Stimulated activated CD4-positive, alpha-beta T cell treated with anti-CD3 and anti-CD28 coated beads, Interleukin-2, amount 100 ng/mL, for 4 hours (primary cell): Measurements from ENCODE around the gene RAB6A.

ENCODE experiments used
- DNase-seq: peaks from one replicate; pipeline ENCODE4 v3.0.0-alpha.2; 2020; ENCODE audit warnings: low read depth

The RAB6A gene

DNA sequence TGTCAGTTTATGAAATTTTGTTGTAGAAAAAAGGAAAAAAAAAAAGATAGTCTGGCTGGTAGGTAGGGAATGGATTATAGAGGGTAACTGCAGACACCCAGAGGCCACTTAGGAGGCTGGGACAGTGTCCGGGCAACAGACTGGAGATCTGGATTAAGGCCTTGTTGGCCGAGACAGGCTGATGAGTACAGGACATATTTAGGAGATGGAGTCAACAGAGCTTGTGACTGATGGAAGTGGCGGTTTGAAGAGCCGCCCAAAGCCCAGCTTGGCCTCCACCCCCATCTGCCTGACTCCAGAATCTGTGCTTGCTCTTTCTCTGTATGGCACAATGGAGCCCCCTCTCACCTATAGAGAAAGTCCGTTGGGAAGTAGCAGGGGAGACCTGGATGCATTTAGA lies 106.9 kb downstream of the RAB6A start:
- no peak for DNase-seq

DNA sequence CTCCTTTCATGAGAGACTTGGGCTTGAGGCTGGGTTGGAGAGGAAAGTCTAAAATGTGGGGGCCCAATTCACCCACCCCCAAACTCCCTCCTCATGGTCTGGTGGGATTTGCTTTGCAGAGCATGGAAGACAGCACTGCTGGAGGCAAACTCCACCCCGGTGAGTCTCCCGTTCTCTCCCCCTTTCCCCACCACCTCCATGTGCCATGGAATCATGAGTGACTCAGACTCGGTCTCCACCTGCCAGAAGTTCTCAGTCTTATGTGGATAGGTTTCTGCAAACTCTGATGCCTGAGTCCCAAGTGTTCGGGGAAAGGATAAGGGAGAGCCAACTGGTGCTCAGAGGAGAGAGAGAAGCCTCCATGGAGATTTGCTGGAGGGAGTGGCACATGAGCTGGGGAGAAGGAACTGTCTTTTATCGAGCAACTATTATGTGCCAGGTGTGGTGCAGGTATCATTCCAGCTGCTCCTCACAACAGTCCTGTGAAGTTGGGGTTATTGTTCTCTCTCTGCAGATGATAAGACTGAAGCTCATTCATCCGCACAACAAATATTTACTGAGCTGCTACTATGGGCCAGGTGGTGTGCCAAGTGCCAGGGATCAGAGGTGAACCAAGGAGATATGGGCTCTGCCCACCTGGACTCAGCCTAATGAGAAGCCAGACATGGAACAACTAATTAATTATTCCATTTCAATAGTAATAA lies 107.9 kb downstream of the RAB6A start:
- DNase-seq = no peak

DNA sequence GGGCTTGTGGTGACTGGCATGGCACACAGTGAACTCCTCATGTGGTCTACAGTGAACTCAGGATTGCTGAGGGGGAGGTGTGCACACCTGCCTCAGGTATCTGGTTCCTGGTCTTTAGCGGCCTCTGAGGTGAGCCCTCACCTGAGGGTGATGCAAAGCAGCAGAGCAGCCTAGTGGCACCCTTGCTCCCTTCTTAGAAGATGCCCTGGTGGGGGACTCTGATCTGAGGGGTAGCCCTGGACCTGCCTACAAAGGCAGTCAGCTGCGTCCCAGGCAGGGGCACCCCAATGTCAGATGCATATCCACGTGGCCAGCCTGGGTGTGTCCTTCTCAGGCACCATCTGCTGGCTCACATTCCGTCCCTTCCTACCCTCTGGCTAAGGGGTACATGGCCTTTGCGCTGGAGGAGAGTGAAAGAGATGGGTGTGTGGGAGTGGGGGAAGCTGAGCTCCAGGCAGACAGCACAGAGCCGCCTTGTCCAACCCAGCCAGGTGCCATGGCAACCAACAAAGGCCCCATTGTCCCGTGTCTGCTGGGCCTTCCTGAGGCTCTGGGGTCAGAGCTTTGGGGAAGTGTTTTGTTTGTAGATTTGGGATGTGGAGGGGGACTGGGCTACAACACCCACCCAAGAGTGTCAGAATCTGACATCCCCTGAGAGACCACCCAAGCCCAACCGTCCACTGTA lies 108.7 kb downstream of the RAB6A start:
- no peak for DNase-seq

DNA sequence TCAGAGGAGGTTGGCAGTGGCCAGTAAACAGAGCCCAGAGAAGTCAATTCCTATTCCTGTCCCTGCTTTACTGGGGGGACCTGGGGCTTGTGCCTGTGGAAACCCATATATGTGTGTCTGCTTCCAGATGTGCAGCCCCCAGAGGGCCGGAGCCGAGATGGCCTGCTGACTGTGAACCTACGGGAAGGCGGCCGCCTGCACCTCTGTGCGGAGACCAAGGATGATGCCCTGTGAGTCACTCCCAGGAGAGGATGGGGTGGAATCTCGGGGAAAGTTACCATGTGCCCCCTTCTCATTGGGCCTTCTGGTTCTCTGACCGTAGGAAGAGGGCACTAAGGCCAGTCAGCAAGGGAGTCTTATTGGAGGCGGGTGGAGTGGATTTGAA lies 109.2 kb downstream of the RAB6A start:
- no peak for DNase-seq

DNA sequence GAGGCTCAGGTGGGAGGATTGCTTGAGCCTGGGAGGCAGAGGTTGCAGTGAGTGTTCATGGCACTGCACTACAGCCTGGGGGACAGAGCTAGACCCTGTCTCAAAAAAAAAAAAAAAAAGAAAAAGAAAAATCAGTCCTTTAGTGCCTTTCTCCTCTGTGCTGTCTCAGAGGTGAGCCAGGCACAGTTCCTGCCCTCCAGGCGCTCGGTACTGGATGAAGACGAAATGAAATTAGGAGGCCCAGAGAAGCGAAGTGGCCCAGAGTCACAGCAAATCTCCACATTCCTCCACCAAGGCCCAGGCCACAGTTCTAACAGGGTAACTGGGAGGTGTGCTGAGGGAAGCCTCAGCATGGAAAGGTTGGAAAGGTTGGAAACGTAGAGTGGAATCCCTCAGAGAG lies 109.6 kb downstream of the RAB6A start:
- DNase-seq = no peak

DNA sequence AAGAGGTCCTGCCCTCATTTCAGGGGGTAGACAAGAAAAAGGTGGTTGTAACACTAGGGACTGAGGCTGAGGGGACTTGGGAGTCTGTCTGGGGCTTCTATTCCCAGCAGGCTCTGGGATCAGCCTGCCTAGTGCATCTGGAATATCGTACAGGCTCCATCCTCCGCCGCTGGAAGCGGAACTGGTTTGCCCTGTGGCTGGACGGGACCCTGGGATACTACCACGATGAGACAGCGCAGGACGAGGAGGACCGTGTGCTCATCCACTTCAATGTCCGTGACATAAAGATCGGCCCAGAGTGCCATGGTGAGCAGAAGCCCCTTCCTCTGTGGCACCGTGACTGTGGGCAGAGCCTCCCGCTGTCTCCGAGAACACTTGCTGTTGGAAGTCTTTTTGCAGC lies 110.5 kb downstream of the RAB6A start:
- no peak for DNase-seq

DNA sequence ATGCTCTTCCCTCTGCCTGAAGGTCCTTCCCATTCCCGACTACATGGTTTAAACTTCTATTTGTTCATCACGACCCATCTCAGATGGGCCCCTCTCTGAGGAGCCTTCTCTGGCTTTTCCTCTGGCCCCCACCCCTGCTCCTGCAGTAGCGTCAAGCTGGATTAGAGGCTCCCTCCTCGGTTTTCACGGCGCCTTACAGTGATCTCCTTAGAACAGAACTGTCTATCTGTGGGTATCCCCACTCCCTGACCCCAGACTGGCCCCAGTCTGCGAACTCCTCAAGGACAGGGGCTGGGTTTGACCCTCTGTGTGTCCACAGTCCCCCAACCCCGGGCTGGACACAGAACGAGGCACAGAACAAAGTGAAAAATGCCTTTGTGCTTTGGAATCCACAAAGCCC lies 111.7 kb downstream of the RAB6A start:
- no peak for DNase-seq

DNA sequence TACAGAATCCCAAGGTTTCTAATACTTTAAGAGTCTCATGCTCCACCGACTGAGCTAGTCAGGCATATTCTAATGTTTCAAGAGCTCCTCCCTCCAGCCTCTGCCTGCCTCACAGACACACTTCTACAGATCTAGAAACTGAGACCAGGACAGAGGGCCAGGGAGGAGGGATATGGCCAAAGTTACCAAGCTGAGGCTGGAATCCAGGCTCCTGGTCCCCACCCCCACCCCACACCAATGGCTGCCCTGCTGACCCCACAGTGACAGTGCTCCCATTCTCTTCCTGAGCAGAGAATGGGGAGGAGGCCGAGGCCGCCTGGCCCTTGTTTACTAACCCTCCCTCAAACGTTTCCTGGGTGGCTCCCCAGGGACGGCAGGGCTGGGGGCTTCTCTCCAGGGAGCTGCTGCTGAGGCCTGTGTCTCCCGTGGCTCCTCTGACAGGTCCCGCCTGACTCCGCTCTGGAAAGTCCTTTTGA lies 112.3 kb downstream of the RAB6A start:
- no peak for DNase-seq

DNA sequence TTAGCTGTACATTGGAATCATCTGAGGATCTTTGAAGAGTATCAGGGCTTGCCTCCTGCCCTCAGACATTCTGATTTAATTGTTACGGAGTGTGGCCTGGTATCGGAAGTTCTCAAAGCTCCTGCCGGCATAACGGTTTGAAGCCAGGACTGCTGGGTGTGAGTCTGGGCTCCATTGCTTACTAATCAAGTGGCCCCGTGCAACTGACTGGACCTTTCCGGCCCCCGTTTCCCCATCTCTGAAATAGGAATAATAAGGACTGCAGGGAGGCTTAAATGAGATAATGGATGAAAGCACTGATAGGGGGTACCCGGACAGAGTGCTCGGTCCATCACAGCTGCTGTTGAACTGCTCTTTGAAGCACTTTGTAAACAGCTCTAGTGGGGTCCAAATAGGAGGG lies 112.8 kb downstream of the RAB6A start:
- no peak for DNase-seq

DNA sequence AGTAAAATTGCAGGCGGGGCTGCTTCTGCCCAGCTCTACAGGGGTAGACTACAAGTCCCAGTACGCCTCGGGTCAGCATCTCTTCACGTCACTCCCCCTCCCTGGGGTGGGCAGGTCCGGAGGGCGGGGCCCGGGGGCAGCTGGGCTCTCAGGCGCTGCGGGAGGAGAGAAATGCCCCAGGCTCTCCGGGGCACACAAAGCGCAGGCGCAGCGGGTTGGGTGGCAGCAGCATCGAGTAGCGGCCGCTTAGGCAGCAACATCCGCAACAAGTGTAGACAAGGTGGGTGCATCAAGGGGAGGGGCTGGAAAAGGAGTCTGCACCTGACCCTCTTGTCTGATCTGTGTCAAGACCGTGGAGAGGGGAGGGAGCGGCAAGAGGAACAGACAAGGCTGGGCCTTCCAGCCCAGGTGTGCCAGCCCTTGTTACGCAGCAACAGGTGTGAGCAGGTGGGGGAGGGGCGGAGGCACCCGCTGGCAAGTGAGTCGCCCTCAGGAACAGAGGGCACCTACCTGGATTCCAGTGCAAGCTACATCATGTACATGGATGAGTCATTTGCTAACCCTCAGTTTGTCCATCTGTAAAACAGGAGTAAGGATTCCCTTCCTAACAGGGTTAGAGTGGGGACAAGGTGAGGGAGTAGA lies 113.3 kb downstream of the RAB6A start:
- DNase-seq = peak; percentile 89

DNA sequence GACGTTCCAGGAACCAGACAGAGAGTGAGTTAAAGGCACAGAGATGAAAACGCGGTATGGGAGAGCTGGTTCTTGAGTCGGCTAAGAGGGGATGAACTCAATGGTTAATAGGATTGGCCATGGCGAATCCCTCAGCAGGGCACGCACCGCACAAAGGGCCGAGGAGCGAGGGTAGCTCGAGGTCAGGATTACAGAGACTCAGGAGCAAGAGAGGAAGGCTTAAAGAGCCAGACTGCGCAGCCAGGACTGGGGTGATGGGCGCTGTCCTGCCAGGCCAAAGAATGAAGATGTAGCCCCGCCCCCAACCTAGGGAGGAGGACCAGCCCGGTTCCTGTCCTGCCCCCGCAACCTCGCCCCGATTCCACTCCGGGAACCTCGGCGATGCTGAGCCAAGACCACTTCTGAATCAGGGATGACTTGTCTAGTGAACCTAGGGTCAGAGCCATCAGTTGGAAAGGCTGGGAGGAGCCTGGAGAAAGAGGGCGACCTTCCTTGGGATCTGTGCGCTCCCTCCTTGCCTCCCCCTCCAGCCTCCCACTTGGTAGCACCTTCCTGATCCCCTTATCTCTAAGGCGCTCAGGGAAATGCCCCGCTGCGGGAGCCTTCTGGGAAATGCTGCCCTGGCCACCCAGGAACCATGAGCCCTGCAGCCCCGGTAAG lies 114.8 kb downstream of the RAB6A start, which contains the start of gene PLEKHB1:
Gene PLEKHB1 (plus strand): TSS at position 610 of the 660 bp plus-strand sequence. CDS start 28 bp downstream, at position 638.
- DNase-seq = no peak

DNA sequence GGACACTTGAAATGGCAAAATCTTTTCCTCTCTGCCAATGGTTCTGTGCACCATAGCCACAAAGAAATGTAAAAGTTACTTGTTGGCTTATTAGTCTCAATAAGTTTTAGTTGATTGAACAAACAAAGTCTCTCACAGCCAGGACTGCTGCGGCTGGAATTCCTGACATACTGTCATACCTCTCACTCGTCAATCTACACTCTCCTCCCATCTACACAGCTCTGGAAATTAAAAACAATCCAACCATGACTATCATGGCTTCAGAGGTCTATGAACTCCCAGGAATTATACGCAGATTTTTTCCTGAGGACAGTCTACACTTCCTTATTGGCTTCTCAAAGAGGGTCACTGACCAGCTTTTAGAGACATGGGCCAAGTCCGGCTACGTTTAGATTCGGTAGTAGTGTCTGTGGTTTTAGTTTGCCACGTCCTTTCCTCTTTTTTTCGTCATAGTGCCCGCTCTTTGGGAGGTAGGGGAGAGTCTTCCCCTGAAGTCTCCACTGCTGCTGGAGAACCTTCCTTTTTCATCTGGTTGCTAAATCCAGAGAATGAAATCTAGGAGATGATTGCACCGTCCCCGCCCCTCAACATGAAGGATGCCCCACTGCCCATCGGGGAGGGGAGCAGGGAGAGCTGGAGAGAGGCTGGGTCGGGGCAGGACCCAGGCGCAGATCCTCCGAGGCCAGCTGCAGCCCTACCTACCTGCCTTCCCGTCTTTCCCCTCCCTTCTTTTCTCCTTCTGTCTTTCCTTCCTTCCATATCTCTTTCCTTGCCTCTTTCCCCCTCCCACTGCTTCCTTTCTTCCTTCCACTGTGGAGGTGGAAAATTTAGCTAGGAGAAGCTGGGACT lies 115.5 kb downstream of the RAB6A start:
- DNase-seq = no peak

DNA sequence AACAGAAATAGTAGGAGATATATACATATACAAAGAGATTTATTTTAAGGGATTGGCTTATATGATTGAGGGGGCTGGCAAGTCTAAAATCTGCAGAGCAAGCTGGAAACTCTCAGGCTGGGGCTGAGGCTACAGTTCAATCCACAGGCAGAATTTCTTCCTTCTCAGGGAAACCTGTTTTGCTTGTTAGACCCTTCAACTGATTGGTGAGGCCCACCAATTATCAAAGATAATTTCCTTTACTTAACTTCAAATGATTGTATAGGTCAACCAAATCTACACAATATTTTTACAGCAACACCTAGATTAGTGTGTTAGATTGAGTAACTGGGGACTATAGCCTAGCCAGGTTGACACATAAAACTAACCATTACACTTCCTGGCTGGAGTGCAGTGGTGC lies 119.2 kb downstream of the RAB6A start:
- no peak for DNase-seq

DNA sequence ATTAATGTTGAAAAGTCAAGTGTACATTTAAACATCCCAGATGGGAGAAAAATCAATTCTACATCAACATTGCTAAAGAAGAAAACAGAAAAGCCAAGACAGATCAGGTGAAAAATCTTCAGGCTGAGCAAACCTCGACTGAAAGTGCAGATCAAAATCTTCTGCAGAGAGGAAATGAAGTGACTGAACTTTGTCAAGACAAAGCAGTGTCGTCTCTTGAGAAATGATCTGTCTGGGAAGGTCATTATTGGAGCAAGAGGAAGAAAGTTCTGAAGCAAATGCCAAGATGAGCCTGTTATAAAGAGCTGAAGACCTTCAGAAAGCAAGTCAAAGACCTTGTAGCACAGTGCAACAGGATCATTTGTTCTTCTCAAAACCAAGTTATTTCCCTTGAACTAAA lies 120.3 kb downstream of the RAB6A start:
- no peak for DNase-seq

DNA sequence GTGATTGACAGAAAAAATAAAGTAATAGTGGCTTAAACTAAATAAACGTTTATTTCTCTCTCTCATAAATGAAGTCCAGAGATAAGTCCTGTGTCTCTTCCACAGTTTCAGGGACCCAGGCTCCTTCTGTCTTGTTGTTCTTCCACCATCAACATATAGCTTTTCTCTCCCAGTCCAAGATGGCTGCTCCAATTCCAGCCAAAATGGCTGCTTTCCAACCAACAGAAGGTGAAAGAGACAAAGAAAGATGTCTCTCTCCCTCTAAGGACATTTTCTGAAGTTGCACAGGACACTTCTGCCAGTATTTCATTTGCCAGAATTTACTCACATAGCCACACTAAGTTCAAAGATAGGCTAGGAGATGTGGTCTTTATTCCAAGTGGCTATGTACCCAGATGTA lies 123.9 kb downstream of the RAB6A start:
- no peak for DNase-seq

DNA sequence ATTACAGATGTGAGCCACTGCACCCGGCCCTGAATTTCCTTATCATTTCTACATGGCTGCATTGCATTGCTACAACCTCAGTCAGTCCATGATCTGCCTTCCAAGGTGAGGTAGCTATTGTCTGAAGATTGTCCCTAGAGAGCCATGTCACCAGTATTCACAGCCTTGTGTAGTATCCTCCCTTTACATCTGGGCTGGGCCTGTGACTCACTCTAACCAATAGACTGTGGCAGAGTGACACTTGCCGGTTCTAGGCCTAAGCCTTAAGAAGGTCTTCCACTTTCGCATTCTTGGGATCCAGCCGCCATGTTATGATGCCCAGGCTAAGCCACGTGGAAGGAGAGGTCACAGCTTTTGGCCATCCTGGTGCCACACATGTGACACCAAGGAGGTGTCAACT lies 124.6 kb downstream of the RAB6A start:
- DNase-seq = no peak

DNA sequence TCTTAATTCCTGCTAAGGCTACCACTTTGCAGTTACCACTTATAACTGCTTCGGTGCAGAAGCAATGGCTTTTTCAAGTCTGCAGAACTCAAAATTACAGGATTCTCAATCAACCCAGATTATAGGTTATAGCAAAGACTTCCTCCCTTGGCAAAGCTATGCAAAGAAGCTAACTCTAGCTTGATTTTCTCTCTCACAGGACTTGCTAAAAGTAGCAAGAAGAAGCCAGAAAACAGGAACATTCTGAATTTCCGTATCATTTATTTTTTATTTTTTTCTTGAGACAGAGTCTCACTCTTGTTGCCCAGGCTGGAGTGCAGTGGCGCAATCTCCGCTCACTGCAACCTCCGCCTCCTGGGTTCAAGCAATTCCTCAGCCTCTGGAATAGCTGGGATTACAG lies 125.2 kb downstream of the RAB6A start:
- no peak for DNase-seq

DNA sequence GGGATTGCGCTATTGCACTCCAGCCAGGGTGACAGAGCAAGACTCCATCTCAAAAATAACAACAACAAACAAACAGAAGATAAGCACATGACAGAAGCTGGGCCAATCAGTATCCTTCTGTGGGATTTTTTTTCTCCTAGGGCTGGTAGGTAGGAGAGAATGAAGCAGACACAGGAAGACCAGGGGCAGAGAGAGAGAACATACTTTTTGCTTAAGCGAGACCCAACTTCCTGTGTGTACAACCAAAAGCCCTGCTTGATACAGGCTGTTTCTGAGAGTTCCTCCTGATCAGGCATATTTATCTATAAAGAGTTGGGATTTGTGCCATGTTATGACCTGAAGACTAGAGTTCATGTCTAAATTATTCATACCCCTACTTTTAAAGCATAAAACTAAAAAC lies 126.9 kb downstream of the RAB6A start:
- no peak for DNase-seq

DNA sequence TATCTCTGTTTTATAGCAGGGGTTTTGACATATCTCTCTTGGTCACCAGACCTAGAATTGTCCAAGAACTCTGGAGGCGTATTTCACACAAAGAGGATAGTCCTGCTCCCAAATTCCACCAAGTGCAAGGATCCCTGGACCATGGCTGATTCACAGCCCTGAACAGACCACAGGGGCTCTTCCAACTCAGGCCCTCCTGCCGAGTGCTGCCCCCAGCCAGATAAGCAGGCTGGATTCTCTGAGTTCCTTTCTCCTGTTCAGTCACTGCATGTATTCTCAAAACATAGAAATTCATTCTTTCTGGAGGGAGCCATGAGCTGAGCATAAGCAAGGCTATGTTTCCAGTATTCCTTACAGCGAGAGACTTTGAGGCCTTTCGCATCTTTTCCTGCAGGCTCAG lies 127.9 kb downstream of the RAB6A start:
- DNase-seq = no peak

DNA sequence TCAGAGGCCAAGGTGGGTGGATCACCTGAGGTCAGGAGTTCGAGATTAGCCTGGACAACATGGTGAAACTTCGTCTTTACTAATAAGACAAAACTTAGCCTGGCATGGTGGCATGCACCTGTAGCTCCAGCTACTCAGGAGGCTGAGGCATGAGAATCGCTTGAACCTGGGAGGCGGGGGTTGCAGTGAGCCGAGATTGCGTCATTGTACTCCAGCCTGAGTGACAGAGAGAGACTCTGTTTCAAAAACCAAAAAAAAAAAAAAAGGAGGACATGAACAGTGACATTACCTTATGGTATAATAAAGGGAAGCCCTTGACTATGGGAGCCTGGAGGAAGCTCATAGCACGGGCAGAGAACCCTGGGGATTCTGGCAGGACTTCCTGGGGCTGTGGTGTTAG lies 131.0 kb downstream of the RAB6A start:
- DNase-seq = no peak

DNA sequence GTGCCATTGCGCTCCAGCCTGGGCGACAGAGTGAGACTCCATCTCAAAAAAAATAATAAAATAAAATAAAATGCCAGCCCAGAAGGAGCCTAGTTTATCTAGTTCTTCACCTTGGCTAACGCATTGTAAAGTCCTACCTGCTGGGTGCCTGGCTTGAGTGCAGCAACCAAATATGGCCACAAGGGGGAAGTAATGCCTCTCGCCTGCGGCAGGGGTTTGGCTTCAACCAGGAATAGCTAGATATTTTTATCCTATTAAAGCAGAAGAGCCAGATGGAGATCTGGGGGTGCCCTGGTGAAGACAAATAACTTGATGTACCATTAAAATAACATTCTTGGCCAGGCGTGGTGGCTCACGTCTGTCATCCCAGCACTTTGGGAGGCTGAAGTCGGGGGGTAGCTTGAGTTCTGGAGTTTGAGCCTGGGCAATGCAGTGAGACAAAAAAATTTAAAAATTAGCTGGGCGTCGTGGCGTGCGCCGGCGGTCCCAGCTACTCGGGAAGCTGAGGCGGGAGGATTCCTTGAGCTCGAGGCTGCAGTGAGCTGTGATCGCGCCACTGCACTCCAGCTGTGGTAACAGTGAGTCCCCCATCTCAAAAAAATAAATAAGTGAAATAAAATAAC lies 135.1 kb downstream of the RAB6A start:
- peak; percentile 47 for DNase-seq
